ENCODE measurements around the gene MAPKAP1.

- TF ChIP-seq POLR2A (IDR thresholded peaks at IDR 0.05; ENCODE audit: low read length) = no peak
- no peak for TF ChIP-seq GATA1 (IDR thresholded peaks at IDR 0.05; ENCODE audit: low read depth, low read length)
Measured at GRCh38 chr9:125749951-125750626, 43.1 kb upstream of the MAPKAP1 start.
